Middle frontal gyrus (tissue), 1 donor: ENCODE measurements around the gene CA9.

ENCODE experiments used
- DNase-seq: peaks from one replicate; pipeline ENCODE4 v3.0.0-alpha.2; 2015; ENCODE audit warnings: low spot score; ENCODE audit errors: extremely low spot score

The CA9 gene

DNA sequence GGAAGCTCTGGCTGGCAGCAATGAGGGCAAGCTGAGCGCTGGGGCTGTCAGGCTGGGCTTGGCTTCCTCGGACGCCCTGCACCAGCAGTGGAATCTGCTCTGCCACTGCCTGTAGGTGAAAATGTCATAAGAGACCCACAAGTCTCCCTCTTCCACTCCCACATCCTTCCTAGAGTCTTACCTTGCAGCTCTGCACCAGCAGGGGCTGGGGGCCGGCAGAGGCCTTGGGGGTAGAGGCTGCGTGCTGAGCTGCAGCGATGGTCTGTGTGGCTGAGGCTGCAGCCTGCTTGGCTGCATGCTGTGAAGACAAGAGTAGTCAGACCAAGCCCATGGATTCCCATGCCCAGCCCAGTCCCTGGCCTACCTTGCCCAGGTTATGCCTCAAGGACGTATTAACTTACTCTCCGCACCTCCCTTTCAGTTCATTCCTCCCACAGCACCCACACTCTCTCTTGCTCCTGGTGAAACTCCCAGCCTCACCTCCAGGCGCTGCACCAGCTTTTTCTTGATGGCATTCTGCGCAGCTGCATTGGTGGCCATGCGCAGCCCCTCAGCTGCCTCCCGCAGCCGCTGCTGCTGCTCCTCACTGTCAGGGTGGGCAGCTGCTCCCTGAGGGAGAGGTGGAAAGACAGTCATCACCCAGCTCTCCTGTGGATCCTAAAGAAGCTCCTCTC is 41.0 kb downstream of the CA9 start:
- DNase-seq, result no peak

DNA sequence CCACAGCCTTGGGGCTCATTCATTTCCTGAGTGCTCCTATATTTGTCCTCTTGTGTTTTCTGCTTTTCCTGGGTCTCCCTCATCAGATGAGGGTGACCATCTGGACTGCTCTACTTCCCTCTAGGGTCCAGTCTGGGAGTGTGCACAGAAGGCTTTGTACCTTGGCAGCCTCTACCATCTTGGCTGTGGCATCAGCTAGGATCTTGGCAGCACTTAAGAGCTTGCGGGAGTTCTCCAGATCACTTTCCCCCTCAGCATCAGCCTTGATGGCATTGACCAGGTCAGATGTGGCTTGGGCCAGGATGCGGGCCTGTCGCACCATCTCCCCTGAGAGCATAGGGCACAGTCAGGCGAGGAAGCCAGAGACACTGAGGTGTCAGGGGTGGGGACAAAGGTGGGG is 42.5 kb downstream of the CA9 start:
- no peak for DNase-seq

DNA sequence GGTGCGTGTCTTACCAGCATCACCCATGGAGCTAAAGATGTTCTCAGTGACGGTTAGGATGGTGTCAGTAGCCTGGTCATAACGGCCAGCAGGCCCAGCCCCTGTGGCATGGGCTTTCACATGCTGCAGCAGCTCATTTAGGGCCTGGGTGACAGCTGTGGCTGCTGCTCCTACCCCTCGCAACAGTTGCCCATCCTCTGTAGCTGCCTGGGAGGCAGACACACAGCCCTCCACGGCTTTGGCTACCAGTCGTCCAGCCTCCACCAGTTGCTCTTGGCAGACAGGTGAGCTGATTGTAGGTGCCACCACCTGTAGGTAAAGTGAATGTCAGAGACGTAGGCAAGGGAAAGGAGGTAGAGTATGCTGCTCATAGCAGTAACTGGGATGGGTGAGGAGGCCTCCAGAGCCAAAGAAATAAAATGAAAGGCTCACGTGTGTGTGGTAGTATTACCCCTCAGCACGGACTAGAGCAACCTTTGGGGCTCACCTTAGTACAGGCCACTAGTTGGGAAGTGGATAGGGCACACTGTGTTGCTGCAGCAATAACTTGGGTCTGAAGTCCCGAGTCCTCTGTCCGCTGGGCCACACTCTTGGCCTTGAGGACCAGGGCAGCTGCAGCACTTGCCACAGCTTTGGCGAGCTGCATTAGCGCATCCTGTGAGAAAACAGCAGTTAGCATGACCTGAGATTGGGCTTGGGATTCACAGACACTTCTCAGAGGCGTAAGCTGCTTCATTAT is 43.6 kb downstream of the CA9 start:
- no peak for DNase-seq

DNA sequence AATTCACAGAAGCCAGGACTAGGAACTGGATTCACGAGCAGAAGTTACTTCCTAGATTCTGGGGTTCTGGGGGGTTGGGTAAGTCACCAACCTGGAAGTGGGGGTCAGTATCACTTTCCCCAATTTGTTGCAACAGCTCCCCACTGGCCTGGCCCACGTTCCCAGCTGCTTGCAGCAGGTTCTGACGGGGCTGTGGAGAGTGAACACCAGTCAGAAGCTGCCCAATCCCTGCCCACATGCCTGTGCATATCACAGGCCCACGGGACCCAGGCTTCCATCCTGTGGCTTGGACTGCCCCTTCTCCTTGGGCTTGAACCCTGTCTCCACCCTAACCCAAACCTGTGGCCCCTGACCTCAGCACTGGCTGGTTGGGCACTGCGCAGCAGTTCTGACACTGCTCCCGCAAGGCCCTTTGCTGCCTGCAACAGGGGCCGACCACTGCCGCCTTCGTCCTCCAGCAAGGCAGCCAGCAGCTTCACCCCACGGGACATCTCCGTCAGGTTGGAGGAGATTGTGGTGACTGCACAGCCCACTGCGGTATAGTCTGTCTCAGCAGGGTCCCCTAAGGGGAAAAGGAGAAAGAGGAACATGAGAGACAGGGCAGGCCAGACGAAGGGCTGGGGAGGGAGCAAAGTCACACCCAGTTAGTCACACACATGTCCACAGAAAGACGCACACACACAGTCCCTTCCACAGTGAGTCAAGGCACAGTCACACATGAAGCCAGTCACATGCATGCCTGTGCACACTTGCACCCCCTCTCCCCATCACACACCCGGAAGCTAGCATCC is 45.2 kb downstream of the CA9 start:
- no peak for DNase-seq

DNA sequence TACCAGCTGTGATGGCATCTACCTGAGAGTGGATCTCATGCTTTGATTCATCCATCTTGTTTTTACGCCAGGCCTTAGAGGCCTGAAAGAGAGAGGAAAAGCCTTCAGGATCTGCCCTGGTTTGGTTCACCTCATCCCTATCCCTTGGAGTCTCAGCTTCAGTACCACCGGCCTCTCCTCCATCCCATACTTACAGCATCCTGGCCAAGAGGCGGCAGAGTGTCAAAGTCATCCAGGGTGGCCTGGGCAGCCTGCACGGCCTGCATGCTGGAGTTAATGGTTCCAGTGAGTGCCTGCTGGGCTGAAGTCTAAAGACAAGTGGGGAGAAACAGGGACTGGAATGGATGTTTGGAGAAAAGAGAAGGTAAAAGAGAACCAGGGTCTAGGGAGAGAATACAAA is 45.8 kb downstream of the CA9 start:
- no peak for DNase-seq

DNA sequence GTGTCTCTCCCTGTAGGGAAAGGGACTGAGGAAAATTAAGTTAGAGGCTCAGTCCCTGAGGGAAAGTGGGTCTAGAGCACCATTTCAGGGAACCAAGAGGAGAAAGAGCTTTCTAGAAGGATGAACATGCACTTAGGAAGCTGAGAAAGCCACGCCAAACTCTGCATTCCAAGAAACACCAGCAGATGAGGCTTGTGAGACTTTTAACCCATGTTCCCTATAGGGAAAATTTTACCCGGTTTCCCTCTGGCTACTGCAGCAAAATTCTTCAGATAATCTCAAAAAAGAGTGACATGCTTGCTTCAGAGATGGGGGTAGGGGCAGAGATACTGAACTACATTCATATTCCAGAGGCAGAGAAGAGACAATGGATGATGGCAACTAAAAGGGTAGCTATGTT is 49.7 kb downstream of the CA9 start:
- DNase-seq, result no peak

DNA sequence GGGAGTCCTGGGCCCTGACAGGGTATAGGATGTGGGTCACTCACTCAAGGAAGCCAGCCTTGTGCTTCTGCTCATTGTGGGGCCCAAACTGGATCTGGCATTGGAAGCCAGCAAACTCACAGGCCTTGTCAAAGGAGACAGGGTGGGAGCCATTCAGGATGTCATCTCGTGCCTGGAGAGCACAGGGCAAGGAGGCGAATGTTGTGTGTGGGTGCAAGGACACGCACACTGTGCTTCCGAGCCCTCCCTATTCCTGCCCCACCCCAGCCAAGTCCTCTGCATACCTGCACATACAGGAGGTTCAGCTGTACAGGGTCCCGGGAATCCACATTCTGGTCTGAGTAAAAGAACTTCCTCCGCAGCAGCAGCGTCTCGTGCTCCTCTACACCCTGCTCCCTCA is 50.2 kb downstream of the CA9 start:
- no peak for DNase-seq

DNA sequence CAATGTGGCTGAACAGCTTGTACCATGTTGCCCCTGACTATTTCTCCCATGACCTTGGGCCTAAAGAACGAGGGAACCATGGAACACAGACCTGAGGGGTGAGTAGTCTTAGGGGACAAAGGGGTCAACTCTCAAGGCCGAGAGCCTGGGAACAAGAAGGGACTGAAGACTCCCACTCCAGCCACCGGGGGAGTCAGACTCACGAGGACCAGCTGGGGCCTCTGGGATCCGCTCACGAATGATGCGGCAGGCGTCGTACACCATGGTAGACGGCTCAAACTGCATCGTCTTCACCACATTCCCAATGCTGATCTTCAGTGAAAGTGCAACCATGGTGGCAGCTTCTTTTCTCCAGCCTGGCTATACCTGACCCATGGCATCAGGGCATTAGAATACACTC is 51.6 kb downstream of the CA9 start:
- DNase-seq, result no peak

DNA sequence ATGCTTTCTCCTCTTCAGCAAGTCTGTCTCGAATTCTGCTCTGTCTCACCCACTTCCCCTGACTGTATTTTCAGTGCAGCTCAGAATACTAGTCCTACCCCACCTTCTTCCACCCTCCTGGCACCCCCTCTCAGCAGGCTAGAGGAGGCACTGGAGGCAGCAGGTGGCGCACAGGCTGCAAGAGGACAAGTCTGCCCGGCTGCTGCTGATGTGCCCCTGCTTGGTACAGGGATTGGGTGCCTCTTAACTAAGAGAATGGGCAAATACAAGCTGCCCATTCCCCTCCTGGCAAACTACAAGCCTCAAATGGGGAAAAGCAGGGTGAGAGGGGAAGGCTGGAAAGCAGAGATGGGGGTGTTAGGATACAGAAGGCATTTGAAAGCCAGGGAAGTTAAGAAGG is 53.2 kb downstream of the CA9 start:
- no peak for DNase-seq

DNA sequence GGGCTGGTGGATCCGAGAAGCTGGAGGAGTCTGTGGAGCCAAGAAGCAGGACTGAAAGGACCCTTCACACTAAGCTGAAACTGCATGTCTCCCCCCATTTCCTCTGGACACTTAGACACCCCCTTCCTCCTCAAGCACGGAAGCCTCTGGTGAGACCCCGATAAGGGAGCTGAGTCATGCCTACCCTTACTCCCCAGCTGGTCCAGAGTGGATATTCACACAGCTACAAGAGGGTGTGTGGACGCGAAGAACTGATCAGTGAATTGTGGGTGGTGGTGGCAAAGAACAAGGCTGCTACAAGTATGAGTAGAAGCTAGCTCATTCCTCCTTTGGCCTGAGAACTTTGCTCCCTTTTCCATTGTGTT is 53.9 kb downstream of the CA9 start:
- DNase-seq, result no peak

DNA sequence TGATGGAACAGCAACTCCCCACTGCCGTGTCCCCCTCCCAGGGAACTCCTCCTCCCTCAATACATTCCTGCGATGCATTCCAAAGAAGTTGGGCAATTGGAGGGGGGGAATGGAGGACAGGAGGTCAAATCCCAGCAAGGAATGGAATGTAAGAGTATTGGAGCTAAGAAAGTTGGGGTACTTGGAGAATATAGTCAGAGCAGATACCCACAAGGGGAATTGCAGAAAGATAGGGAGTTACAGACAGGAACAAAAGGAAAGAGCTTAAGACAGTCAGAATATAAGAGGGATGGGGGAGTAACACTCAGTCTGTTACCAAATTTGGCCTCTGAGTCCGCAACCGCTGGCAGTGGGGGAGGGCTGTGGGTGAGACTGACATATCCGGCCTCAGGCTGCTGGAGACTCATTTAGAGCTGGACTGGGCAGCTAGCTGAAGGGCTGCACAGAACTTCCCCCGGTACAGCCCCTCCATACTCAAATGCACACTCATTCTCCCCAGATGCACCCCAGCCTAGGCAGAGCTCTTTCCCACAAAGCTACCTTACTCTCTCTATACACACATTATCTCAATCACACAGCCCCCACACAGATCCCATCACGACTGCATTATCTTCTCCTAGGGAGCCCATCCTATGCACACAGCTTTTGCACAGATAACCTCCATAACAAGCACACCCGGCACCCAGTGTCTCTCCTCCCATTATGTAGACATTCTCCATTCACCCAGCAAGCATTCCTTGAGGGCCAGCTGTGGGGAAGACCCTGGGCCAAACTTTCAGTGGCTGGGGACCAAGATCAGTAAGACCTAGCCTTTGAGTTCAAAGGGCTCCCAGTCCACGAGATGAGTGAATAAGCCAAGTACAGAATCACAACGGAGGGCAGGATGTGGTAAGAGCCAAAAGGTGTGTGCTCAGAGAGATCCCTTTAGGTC is 54.6 kb downstream of the CA9 start:
- DNase-seq, result no peak

DNA sequence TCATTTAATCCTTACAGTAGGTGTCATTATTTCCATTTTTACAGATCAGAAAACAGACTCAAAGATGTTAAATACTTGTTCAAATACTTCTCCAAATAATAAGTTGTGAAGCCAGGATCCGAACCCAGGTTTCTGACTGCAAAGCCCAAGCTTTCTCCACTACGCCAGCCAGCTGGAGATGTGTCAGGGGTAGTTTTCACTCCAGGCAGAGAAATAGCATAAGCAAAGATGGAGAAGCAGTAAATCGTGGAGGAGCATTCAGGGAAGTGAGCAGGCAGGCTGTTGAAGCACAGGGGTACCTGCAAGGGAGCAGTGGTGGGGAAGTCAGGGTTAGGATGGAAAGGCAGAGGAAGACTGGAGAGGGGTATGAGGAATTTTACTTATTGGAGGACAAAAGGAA is 55.4 kb downstream of the CA9 start:
- DNase-seq, result no peak

DNA sequence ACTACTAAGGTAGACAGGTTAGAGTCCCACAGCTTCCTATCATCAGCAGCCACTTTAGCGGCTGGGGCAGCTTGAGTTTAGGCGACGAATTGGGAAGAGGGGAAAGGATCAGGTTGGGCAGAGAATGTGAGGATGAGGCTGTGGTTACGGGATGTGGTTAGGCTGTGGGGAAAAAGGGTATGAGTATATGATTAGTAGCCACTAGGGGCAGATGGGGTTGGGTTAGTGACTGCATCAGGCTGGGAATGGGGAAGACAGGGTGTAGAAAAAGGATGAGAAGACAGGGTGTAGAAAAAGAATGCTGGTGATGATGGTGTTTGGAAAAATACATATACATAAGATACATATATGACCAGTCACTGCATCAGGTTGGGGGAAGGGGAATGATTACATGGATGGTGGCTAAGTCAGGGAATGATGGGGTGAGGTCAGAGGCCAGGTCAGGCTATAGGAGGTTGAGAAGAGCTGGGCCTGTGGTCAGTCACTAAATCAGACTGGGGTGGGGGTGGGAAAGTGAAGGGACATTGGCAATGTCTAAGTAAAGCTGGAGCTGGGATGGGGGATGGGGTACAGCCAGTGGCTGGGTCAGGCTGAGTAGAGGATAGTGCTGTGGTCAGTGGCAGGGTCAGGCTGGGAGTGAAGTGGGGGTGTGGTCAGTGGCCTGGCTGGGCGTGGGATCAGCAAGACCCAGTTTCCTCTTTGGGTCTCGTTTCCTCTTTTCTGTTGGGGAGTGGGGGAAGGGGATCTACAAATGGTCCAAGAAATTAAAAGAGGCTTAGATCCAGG is 56.2 kb downstream of the CA9 start:
- DNase-seq, result no peak

DNA sequence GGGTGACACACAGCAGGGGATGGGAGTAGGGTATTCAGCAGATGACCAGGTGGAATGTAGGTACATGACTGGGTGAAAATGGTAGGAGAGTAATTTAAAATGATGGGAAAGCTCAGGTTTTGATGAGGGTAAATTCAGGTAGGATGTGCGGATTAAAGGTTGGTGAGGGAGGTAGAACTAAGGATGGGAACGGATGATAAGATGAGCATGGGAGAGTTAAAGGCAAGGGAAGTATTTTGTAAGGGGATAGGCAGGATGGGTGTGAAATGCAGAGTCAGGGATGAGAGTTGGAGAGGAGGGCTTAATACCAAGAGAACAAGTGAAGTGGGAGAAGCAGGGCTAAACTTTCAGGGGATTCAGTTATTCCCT is 56.7 kb downstream of the CA9 start:
- no peak for DNase-seq
